GM21576 (cell line): ENCODE results near the gene EBPL.
A peak's percentile ranks its signal among the peaks of the same experiment; 100 is the strongest.
"Not testable (repeated sequence)": the region's sequence is repeated elsewhere in the genome, so short reads cannot be mapped to it uniquely, and the experiment has no call there.

Experiments
- ATAC-seq: cut with Tn5 transposase; IDR thresholded peaks from one replicate; pipeline ENCODE4 v1.9.1; 2021; ENCODE audit warnings: mild to moderate bottlenecking, moderate library complexity; ENCODE audit not compliant: unreplicated experiment

EBPL gene

GRCh38 chr13:49636705-49637104 lies 54.6 kb downstream of the EBPL start:
- ATAC-seq, result no peak

- ATAC-seq, result no peak
These were observed 55.5 kb downstream of the EBPL start for GRCh38 chr13:49635599-49636433.

DNA sequence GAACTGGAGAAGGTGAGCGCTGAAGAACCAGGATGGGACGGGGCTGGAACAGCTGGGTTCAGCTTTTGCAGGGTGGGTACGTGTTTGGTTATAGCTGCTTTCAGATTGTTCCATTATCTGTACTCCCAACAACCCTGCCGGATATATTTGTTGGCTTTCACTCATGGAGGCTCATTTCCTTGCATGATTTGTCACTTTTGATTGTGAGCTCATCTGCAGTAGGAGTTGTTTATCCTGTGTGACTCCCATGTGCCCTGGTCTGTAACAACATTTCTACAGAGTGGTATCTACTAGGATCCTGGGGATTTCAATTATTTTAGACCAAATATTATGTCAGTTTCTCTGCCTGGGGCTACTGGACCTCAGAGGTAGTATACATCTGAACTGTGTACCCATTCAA lies 57.6 kb downstream of the EBPL start:
- no peak for ATAC-seq

DNA sequence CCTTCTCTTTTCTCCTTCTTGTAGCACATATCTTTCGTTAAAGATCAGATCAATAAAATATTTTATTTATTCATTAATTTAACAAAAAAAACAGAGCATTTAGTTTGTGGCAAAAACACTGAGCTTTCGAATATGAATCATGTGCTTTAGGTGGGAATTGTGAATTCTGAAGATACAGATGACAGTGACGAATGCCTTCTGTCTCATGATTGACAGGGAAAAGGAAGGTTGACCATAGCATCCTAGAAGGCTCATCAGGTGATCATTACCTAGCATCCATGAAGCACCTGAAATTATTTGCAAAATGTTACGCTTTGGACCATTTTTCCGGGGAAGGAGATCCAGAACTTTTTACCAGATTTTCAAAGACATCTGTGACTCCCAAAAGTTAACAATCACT lies 59.1 kb downstream of the EBPL start:
- no peak for ATAC-seq

GRCh38 chr13:49630580-49630979 lies 60.7 kb downstream of the EBPL start:
- no peak for ATAC-seq

- no peak for ATAC-seq
These were observed 61.3 kb downstream of the EBPL start for GRCh38 chr13:49629947-49630346.

DNA sequence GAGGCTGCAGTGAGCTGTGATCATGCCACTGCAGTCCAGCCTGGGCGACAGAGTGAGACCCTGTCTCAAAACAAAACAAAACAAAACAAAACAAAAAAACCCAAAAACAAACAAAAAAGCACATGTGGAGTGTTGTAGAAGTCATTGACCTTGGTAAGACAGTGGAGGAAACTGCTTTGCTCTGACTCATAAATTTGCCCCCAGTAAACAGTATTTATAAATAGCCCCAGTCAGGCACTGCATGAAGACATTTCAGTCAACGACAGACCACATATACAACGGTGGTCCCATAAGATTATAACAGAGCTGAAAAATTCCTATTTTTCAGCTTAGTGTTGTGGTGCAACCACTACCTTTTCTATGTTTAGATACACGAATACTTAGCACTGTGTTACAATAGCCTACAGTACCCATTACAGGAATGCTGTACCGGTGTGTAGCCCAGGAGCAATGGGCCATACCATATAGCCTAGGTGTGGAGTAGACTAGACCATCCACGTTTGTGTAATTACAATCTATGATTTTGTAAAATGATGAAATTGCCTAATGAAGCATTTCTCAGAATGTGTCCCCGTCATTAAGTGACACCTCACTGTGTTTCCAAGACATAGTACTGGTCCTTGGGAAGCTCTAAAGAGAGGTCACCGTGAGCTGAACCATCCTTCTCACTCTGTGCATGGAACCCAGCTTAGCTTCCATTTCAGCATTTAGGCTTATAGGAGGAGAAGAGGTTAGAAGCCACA lies 61.9 kb downstream of the EBPL start:
- no peak for ATAC-seq

DNA sequence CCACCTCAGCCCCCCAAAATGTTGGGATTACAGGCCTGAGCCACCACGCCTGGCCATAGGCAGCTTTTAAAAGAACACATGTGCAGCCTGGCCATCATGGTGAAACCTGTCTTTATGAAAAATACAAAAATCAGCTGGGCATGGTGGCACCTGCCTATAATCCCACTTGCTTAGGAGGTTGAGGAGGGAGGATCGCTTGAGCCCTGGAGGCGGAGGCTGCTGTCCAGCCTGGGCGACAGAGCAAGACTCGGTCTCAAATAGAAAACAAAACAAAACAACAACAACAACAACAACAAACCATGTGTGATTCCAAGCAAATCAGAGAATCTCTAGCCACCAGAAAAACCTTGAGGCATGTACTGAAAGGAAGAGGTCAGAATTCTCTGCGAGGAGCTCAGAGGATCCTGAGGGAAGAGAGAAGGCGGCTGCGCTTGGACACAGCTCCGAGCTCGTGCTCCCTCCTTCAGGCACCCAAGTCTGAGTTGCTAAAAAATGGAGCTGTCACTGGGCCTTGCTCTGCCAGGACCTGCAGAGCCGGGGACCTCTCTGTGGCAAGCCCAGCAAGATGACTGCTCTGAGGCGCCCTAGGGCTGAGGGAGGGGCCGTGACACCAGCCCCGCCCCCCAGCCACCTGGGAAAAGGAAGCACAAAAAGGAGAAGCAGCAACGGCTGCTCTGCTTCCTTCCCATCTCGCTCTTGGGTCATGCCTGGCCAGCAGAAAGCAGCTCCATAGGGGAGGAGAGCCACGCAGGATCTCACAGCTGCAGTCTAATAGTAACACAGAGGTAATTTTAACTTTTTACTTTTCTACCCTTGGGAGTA lies 63.2 kb downstream of the EBPL start, which contains the start of gene ARL11:
Gene ARL11 (plus strand): TSS at position 677 of the 822 bp plus-strand sequence. CDS start 1,941 bp downstream, outside the sequence.
- ATAC-seq, result peak; percentile 92

GRCh38 chr13:49625392-49626079 lies 65.8 kb downstream of the EBPL start:
- ATAC-seq, result no peak

DNA sequence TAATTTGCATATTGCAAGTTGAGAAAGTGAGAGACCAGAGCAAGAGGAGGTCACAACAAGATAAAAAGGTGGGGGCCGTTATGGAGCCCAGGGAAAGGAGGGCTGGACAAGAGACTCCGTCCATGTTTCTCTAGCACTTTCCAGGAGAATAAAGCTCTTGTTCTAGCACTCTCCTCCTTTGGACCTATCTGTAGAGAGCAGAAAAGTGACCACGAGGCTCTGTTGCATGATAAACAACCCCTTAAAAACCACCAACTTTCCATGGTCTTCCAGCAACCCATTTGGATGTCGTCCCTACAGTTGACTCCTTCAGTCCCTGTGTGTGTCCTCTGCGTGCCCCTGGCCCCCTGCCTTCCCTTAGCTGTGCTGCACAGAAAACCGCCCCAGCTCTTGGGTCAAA lies 67.1 kb downstream of the EBPL start:
- no peak for ATAC-seq

DNA sequence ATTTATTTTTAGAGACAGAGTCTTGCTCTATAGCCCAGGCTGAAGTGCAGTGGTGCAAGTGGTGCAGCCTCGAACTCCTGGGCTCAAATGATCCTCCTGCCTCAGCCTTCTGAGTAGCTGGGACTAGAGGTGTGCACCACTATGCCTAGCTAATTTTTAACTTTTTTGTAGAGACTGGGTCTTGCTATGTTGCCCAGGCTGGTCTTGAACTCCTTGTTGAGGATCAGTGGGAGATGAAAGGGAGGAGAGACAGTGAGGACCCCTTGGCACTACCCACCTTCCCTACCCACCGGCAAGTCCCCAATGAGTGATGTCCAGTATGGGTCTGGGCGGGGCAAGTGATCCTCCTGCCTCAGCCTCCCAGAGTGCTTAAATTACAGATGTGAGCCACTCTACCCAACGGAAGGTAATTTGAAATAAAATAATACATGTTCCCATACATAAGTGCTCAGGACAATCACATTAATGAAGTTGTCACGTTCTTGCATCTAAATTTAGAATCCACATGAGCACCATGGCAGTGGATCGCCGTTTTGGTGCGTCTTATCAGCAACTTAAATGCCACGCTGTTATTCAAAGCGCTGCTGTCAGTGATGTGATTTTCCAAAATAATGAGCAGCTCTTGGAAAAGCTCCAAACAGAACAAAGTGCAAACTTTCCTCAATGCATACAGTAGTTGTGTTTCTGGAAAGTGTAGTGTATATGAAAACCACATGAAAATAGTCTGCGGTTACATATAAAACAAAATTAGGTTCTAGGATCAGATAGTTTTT lies 68.9 kb downstream of the EBPL start:
- ATAC-seq, result no peak

- peak; percentile 72 for ATAC-seq
These were observed 71.1 kb downstream of the EBPL start for GRCh38 chr13:49620170-49620621.

DNA sequence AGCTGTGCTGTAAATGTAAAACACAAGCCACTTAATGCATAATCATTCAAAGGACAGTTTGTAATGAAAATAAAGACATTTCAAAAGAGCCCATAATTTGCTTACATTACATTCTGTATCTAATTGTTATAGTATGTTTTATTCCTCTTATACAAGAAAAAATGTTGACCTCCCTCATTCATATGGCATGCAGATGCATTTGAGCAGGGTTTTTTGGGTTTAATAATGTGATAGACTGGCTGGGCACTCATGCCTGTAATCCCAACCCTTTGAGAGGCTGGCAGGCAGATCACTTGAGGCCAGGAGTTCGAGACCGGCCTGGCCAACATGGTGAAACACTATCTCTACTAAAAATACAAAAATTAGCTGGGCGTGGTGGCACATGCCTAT lies 74.6 kb downstream of the EBPL start:
- ATAC-seq, result no peak

DNA sequence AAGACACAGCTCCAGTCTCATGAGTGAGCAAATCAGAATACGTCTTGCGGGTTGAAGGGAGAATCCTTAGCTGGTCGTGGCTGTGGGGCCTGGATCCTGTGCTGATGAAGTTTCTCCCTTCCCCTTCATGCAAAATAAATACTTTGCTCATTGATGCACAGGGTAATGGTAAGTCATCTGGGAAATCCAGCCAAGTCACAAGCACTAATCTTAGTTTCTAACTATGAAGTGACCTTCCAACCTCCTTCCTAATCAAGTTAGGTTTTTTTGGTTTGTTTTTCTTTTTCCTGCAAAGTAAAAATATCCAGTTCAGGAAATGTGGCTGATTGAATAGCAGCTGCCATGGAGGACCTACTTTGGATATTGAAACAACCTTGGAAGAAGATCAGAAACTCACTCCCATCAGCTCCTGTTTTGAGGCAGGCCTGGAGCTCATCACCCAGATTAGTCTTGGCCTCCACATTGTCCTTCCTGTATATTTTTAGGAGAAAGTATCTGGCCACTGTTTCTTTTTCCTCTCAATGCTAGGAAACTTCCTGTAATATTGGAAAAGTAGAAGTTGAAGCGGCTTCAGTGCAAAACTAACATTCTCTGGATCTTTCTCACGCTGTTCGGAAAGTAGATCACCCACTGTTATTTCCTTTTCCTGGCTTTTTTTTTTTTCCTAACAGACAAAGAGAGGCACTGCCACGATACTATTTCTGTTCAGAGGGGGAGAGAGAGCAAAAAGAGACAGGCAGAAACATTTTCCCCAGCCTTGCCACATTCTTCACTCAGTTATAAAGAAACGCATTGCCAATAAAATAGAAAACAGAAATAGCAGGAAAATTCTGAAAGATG lies 75.2 kb downstream of the EBPL start:
- no peak for ATAC-seq

- not testable (repeated sequence) for ATAC-seq
These were observed 79.2 kb downstream of the EBPL start for GRCh38 chr13:49612042-49612441.
